HepG2 (cell line): ENCODE results near the gene NCMAP. TPM values are rescaled to one million over a fixed set of nuclear protein-coding genes. Genes with fewer than 3 reads are reported as not detected.

ENCODE experiments used
- ARID2 ChIP-seq: sonication (generic); formaldehyde crosslinking; IDR thresholded peaks from 2 replicates; pipeline ENCODE4 v1.8.1; 2022; ENCODE audit warnings: mild to moderate bottlenecking, missing genetic modification reagents, borderline replicate concordance
- CC2D1A ChIP-seq: sonication (generic); formaldehyde crosslinking; IDR thresholded peaks from 2 replicates; pipeline ENCODE4 v1.8.1; 2023; ENCODE audit warnings: mild to moderate bottlenecking, missing genetic modification reagents
- FOXC1 ChIP-seq: sonication (generic); formaldehyde crosslinking; IDR thresholded peaks from 2 replicates; pipeline ENCODE4 v1.8.0; 2022; ENCODE audit warnings: mild to moderate bottlenecking, missing genetic modification reagents, borderline replicate concordance
- FOXK1 ChIP-seq: sonication (generic); formaldehyde crosslinking; IDR thresholded peaks from 2 replicates; pipeline ENCODE4 v1.4.0; 2020; ENCODE audit warnings: low read depth, missing genetic modification reagents, borderline replicate concordance
- LCORL ChIP-seq, 2 experiments: fragments of 450-650 bp in 1 of 2; sonication (generic) in 1 of 2; formaldehyde crosslinking in 1 of 2; IDR thresholded peaks; 2 replicates each; pipeline versions ENCODE4 v1.5.0 to v1.6.1; 2017 to 2020; ENCODE audit warnings: antibody characterized with exemption in 1 of 2, missing genetic modification reagents in 1 of 2
- MED8 ChIP-seq: sonication (generic); formaldehyde crosslinking; IDR thresholded peaks from 2 replicates; pipeline ENCODE4 v1.8.1; 2023; ENCODE audit warnings: mild to moderate bottlenecking, missing genetic modification reagents; ENCODE audit not compliant: insufficient replicate concordance
- PCBP1 ChIP-seq: fragments of 200-400 bp; formaldehyde crosslinking; IDR thresholded peaks from 2 replicates; pipeline ENCODE4 v1.6.1; 2017; ENCODE audit warnings: mild to moderate bottlenecking, low read depth, low read length, borderline replicate concordance
- SNRNP70 ChIP-seq: fragments of 200-400 bp; formaldehyde crosslinking; IDR thresholded peaks from 2 replicates; pipeline ENCODE4 v1.6.1; 2017; ENCODE audit warnings: mild to moderate bottlenecking, low read depth, low read length, moderate library complexity
- SRSF1 ChIP-seq: fragments of 200-400 bp; formaldehyde crosslinking; optimal IDR thresholded peaks from 2 replicates; pipeline ENCODE3; 2017; ENCODE audit warnings: mild to moderate bottlenecking, low read depth, low read length, moderate library complexity
- TAF15 ChIP-seq: fragments of 200-400 bp; formaldehyde crosslinking; IDR thresholded peaks from one replicate; pipeline ENCODE4 v1.6.1; 2018; ENCODE audit warnings: mild to moderate bottlenecking, low read depth, low read length; ENCODE audit not compliant: poor library complexity, severe bottlenecking
- YEATS4 ChIP-seq: sonication (generic); formaldehyde crosslinking; IDR thresholded peaks from 2 replicates; pipeline ENCODE4 v1.4.0; 2020; ENCODE audit warnings: missing genetic modification reagents, borderline replicate concordance
- ZEB1 ChIP-seq: IDR thresholded peaks from 2 replicates; pipeline ENCODE4 v1.6.1; 2012; ENCODE audit warnings: mild to moderate bottlenecking, low read depth, inconsistent platforms; ENCODE audit not compliant: insufficient replicate concordance
- ZNF264 ChIP-seq: sonication (generic); formaldehyde crosslinking; IDR thresholded peaks from 2 replicates; pipeline ENCODE4 v1.4.0; 2020; ENCODE audit warnings: missing genetic modification reagents
- ZNF44 ChIP-seq: sonication (generic); formaldehyde crosslinking; IDR thresholded peaks from 2 replicates; pipeline ENCODE4 v1.5.1; 2020; ENCODE audit warnings: mild to moderate bottlenecking, missing genetic modification reagents
- ZNF543 ChIP-seq: sonication (generic); formaldehyde crosslinking; IDR thresholded peaks from 2 replicates; pipeline ENCODE4 v1.4.0; 2020; ENCODE audit warnings: mild to moderate bottlenecking, missing genetic modification reagents
- ZNF589 ChIP-seq: sonication (generic); formaldehyde crosslinking; conservative IDR thresholded peaks from 2 replicates; pipeline ENCODE4 v1.8.0; 2022; ENCODE audit warnings: mild to moderate bottlenecking, moderate library complexity, missing genetic modification reagents
- ZNF75D ChIP-seq: sonication (generic); formaldehyde crosslinking; IDR thresholded peaks from 2 replicates; pipeline ENCODE4 v1.8.1; 2023; ENCODE audit warnings: missing genetic modification reagents, mild to moderate bottlenecking, borderline replicate concordance
- ZNF83 ChIP-seq: sonication (generic); formaldehyde crosslinking; IDR thresholded peaks from 2 replicates; pipeline ENCODE4 v1.4.0; 2020; ENCODE audit warnings: missing genetic modification reagents, mild to moderate bottlenecking, borderline replicate concordance
- polyA plus RNA-seq, 8 experiments: library from polyadenylated mRNA; depleted of rRNA in 3 of 8; stranded (reverse) in 7 of 8; unstranded in 1 of 8; fragments of >200 nt; fragmentation: Illumina TruSeq in 4 of 8; extraction: Trizol in 4 of 8; gene quantifications; 2 replicates each; pipeline versions ENCODE4 v1.2.1 to v1.2.3, GENCODE V29; 2011 to 2016; ENCODE audit warnings: low read depth in 4 of 8, missing spikeins in 1 of 8, mixed read lengths in 1 of 8; ENCODE audit not compliant: insufficient read depth in 1 of 8
- total RNA-seq, 5 experiments: library from RNA; depleted of rRNA; stranded (reverse); fragments of >200 nt; fragmentation: Illumina TruSeq; extraction: Trizol; gene quantifications; 2 replicates each; pipeline ENCODE4 v1.2.3, GENCODE V29; 2016; ENCODE audit warnings: low read depth in 1 of 5
- TF ChIP-seq, protein P1 (sequence below): sonication (generic); formaldehyde crosslinking; IDR thresholded peaks from 2 replicates; pipeline ENCODE4 v1.5.1; 2020; ENCODE audit warnings: missing genetic modification reagents, mild to moderate bottlenecking, borderline replicate concordance
- TF ChIP-seq, protein P2 (sequence below): sonication (generic); formaldehyde crosslinking; IDR thresholded peaks from 2 replicates; pipeline ENCODE4 v1.5.0; 2020; ENCODE audit warnings: missing genetic modification reagents
- TF ChIP-seq, protein P3 (sequence below): sonication (generic); formaldehyde crosslinking; IDR thresholded peaks from 2 replicates; pipeline ENCODE4 v1.4.0; 2020; ENCODE audit warnings: missing genetic modification reagents, mild to moderate bottlenecking, borderline replicate concordance
- TF ChIP-seq, protein P4 (sequence below): sonication (generic); IDR thresholded peaks from 2 replicates; pipeline ENCODE4 v1.6.1; 2016; ENCODE audit warnings: low read depth, borderline replicate concordance

NCMAP gene
- total and polyA plus RNA-seq, 2 of the 13 experiments (the other 11 are each of a cell fraction or from before 2014, with no cell fraction given) = 2.7 to 20.0 TPM

DNA sequence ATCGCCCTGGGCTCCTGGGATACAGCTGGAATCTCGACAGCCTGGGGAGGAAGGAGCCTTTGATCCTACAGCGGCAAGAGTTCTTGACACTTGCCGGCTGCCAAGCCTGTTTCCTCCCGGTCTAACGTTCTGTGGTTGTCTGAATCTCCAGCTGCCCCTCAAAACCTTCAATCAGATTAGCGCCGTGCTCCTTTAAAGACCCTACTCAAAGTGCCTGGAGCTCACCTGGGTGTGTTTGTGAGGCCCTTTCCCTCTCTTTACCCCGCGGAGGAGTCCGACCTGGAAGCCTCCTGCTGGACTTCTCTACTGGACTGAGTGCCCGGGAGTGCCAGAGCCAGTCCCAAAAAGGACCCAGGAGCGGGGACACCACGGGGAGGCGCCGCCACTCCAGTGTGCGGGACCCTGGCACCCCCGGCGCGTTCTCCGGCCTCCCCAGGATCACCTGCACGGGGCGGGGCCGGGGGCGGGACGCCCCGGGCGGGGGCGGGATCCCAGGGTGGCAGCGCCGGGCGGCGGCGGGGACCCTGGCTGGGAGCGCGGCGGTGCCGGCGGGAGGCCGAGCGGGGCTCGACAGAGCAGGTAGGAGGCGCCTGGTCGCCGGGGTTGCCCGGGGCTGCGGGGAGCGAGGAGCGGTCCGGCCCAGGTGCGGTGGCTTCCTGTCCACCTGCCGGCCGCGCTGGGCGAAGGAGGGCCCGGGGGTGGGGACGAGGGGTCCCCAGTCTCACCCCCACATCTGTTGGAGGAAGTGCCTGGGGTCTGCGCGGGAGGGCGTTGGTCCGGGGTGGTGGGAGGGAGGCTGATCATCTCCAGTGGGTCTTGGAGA, at the start of gene NCMAP (continued):
- no peak; the same call in 1 of the 2 replicates for TF ChIP-seq ARID2
- TF ChIP-seq, protein P1, sequence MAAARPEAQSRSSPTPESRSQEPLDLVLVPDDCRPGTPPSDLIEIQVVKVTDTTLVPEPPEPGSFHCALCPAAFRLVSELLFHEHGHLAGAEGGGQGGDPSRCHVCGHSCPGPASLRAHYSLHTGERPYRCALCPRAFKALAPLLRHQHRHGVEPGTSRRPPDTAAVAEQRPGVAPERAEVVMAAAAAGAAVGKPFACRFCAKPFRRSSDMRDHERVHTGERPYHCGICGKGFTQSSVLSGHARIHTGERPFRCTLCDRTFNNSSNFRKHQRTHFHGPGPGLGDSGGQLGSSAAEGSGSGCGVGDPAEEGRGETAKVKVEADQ = no peak
- TF ChIP-seq, protein P2, sequence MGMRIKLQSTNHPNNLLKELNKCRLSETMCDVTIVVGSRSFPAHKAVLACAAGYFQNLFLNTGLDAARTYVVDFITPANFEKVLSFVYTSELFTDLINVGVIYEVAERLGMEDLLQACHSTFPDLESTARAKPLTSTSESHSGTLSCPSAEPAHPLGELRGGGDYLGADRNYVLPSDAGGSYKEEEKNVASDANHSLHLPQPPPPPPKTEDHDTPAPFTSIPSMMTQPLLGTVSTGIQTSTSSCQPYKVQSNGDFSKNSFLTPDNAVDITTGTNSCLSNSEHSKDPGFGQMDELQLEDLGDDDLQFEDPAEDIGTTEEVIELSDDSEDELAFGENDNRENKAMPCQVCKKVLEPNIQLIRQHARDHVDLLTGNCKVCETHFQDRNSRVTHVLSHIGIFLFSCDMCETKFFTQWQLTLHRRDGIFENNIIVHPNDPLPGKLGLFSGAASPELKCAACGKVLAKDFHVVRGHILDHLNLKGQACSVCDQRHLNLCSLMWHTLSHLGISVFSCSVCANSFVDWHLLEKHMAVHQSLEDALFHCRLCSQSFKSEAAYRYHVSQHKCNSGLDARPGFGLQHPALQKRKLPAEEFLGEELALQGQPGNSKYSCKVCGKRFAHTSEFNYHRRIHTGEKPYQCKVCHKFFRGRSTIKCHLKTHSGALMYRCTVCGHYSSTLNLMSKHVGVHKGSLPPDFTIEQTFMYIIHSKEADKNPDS = 0 out of 2 replicates have a peak, but pooled peaks have one; percentile 39
- peak; percentile 80 for TF ChIP-seq ZEB1
- no peak for TF ChIP-seq ZNF543 (CRISPR knock-in tag)
- TF ChIP-seq YEATS4 (CRISPR knock-in tag) = no peak
- TF ChIP-seq SRSF1 = peak; percentile 77
- TF ChIP-seq CC2D1A (CRISPR knock-in tag) = no peak
- TF ChIP-seq, protein P3, sequence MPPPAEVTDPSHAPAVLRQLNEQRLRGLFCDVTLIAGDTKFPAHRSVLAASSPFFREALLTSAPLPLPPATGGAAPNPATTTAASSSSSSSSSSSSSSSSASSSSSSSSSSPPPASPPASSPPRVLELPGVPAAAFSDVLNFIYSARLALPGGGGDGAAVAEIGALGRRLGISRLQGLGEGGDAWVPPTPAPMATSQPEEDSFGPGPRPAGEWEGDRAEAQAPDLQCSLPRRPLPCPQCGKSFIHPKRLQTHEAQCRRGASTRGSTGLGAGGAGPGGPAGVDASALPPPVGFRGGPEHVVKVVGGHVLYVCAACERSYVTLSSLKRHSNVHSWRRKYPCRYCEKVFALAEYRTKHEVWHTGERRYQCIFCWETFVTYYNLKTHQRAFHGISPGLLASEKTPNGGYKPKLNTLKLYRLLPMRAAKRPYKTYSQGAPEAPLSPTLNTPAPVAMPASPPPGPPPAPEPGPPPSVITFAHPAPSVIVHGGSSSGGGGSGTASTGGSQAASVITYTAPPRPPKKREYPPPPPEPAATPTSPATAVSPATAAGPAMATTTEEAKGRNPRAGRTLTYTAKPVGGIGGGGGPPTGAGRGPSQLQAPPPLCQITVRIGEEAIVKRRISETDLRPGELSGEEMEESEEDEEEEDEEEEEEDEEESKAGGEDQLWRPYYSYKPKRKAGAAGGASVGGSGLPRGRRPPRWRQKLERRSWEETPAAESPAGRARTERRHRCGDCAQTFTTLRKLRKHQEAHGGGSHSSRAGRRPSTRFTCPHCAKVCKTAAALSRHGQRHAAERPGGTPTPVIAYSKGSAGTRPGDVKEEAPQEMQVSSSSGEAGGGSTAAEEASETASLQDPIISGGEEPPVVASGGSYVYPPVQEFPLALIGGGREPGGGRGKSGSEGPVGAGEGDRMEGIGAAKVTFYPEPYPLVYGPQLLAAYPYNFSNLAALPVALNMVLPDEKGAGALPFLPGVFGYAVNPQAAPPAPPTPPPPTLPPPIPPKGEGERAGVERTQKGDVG (CRISPR knock-in tag) = no peak
- TF ChIP-seq, protein P4, sequence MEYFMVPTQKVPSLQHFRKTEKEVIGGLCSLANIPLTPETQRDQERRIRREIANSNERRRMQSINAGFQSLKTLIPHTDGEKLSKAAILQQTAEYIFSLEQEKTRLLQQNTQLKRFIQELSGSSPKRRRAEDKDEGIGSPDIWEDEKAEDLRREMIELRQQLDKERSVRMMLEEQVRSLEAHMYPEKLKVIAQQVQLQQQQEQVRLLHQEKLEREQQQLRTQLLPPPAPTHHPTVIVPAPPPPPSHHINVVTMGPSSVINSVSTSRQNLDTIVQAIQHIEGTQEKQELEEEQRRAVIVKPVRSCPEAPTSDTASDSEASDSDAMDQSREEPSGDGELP = no peak
- TF ChIP-seq ZNF83 (CRISPR knock-in tag) = no peak
- no peak for TF ChIP-seq FOXK1 (CRISPR knock-in tag)
- TF ChIP-seq MED8 (CRISPR knock-in tag) = no peak
- TF ChIP-seq ZNF589 (CRISPR knock-in tag) = no peak
- no peak for TF ChIP-seq ZNF75D (CRISPR knock-in tag)
- TF ChIP-seq PCBP1 = no peak
- no peak for TF ChIP-seq ZNF264
- no peak for TF ChIP-seq LCORL (IDR thresholded peaks at IDR 0.05)
- TF ChIP-seq LCORL (CRISPR knock-in tag; IDR thresholded peaks at IDR 0.05) = peak; percentile 76
- TF ChIP-seq TAF15 = no peak
- TF ChIP-seq ZNF44 = no peak
- no peak for TF ChIP-seq SNRNP70
- no peak for TF ChIP-seq FOXC1 (CRISPR knock-in tag)
